ENCODE data around the gene ZNF385B.
"Not testable (repeated sequence)": the region's sequence is repeated elsewhere in the genome, so short reads cannot be mapped to it uniquely, and the experiment has no call there.

ZNF385B gene

DNA sequence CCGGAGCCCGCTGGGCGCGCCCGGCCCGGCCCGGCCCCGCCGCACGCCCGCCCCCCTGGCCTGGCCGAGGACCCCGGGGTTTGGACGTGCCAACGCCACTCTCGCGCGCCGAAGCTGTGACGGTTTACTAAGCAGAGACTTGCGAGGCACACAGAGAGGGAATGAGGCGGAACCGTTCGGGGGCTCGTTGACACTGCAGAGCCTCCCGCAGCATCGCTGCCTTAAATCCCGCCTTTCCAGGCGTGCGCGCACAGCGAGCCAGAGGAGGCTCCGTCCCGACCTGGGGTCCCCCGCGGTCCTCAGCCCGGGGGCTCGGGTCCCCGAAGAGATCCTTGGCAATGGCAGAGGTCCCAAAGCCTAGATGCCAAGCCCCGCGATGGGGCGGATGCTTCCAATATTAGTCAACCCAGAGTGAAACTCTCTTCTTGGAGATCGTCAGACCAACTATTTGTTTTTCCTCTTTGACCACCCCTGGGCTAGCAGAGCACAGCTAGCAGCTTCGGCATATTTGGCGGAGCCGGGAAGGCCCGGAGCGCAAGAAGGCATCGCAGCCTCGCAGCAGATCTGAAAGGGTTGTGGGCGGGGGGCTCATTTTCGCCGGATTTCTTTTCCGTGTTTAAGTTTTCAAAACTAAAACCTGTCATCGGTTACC, at the start of gene ZNF385B:
ZNF385B (minus strand) TSS at position 197 of the 652 bp plus-strand sequence.
- Histone ChIP-seq H3K4me3 (ENCODE audit: low read length) (no peak within 1 kb of the TSS), H3K9me3 (ENCODE audit: control insufficient read depth, low read length) (no peaks in the 10 kb centered on the region), H3K36me3 (ENCODE audit: control insufficient read depth, insufficient read depth, low read length) (no peaks in the 10 kb centered on the region), H3K27me3 (ENCODE audit: control insufficient read depth, insufficient read depth, low read length) (peaks cover 25% of the 10 kb centered on the region), H3K4me1 (ENCODE audit: control insufficient read depth, insufficient read depth, low read length) (no peaks in the 10 kb centered on the region), H3K9ac (ENCODE audit: low read length) (no peak within 1 kb of the TSS)

DNA sequence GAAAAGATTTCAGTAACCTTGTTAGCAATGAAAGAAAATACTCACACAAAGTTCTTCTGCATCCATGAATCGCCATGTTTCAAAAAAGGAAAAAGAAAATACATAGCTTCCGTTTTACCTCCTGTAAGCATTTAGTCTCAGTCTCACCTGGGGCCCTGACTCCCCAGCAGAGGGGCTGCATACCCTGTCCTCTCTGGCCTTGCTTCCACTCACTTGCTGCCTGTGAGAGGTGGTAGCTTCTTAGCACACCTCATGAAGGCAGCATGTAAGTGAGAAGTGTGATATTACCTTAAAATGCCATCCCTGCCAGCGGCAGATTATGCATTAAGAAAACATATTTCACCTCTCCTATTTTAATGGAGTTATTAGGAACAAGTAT, 49.3 kb upstream of the ZNF385B start:
- H3K9me3 ChIP-seq (ENCODE audit: control insufficient read depth, low read length) = no peaks in the 10 kb centered on the region
- H3K36me3 ChIP-seq (ENCODE audit: control insufficient read depth, insufficient read depth, low read length) = no peaks in the 10 kb centered on the region
- H3K4me1 ChIP-seq (ENCODE audit: control insufficient read depth, insufficient read depth, low read length) = no peaks in the 10 kb centered on the region
- H3K27me3 ChIP-seq (ENCODE audit: control insufficient read depth, insufficient read depth, low read length) = no peaks in the 10 kb centered on the region
- H3K9ac ChIP-seq (ENCODE audit: low read length) = no peak overlapping the region
- no peak overlapping the region for H3K4me3 ChIP-seq (ENCODE audit: low read length)

DNA sequence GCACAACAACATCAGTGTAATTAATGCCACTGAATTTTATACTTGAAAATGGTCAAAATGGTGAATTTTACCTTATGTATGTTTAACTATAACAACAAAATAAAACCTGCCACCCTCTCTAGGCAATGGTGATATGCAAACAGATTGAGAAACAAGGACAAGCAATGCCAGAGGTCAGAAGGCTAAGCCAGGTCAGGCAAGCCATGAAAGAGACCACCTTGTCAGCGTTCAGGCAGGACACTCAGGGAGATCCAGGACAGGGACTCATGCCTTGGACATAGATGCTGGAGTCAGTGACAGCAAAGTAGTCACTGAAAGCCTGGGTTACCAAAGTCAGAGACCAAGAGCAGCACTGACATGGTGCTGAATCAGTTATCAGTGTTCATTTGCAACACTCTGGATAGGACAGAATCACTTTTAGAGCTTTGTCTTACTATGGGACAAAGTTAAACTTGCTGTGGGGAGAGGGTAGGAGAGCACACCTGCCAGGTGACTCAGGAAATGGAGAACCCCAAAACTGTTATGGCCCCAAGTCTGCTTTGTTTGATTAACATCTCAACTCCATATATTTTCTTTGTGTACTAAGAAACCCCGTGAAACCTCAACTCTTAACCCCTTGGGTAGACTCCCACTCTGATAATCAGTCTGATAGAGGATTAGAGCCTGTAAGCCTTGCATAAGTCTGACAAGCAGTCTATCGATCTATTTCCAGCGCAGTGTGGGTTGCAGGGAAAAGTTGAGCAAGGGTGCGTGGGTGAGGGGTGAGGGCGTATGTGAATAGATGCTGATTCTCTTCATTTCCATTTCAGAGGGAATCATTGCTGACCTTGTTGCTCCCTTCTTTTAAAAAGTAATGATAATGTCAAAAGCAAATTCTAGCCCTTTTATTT, 48.7 kb upstream of the ZNF385B start:
- Histone ChIP-seq H3K36me3 (ENCODE audit: control insufficient read depth, insufficient read depth, low read length) (no peaks in the 10 kb centered on the region), H3K9ac (ENCODE audit: low read length) (no peak overlapping the region), H3K27me3 (ENCODE audit: control insufficient read depth, insufficient read depth, low read length) (no peaks in the 10 kb centered on the region), H3K4me1 (ENCODE audit: control insufficient read depth, insufficient read depth, low read length) (no peaks in the 10 kb centered on the region), H3K4me3 (ENCODE audit: low read length) (no peak overlapping the region), H3K9me3 (ENCODE audit: control insufficient read depth, low read length) (no peaks in the 10 kb centered on the region)

DNA sequence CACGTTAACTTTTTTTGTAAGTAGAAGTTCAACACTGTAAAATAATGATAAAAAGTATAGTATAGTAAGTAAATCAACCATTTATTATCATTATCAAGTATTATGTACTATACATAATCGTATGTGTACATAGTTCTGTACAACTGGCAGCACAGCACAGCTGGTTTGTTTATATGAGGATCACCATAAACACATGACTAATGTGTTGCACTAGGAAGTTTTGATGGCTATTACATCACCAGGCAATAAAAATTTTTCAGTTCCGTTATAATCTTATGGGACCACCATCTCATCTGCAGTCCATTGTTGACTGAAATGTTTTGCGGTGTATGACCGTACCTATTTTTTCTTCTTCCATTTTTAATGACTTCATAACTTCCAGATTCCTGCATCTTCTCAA, 39.2 kb upstream of the ZNF385B start:
- Histone ChIP-seq H3K4me1 (ENCODE audit: control insufficient read depth, insufficient read depth, low read length) (no peaks in the 10 kb centered on the region), H3K4me3 (ENCODE audit: low read length) (no peak overlapping the region), H3K9me3 (ENCODE audit: control insufficient read depth, low read length) (no peaks in the 10 kb centered on the region), H3K36me3 (ENCODE audit: control insufficient read depth, insufficient read depth, low read length) (no peaks in the 10 kb centered on the region), H3K9ac (ENCODE audit: low read length) (no peak overlapping the region), H3K27me3 (ENCODE audit: control insufficient read depth, insufficient read depth, low read length) (no peaks in the 10 kb centered on the region)

DNA sequence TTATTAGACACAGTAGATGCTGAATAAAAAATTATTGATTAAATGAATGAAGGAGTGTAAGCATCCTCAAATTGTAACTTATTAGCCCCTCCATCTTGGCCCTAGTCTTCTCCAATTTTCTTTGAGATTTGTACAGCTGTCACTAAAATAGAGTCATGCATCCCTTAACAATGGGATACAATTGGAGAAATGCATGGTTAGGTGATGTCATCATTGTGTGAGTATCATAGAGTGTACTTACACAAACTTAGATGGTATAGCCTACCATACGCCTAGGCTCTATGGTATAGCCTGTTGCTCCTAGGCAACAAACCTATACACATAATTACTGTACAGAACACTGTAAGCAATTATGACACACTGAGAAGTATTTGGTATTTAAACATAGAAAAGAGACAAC, 38.3 kb upstream of the ZNF385B start:
- no peaks in the 10 kb centered on the region for H3K4me1 ChIP-seq (ENCODE audit: control insufficient read depth, insufficient read depth, low read length)

DNA sequence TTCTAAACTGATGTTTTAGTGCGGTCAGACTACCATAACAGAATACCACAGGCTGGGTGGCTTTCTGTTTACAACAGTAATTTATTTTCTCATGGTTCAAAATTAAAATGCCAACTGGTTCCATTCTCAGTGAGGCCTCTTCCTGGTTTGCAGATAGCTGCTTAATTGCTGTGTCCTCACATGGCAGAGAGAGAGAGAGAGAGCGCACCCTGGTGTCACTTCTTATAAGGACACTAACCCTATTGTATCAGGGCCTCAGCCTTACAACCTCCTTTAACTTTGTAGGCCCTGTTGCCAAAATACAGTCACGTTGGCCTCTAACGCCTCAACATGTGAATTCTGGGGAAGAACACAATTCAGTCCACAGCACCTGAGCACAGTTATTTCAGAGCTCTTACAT, 37.5 kb upstream of the ZNF385B start:
- H3K4me1 ChIP-seq (ENCODE audit: control insufficient read depth, insufficient read depth, low read length) = no peaks in the 10 kb centered on the region
- H3K9ac ChIP-seq (ENCODE audit: low read length) = no peak overlapping the region
- no peak overlapping the region for H3K4me3 ChIP-seq (ENCODE audit: low read length)
- H3K36me3 ChIP-seq (ENCODE audit: control insufficient read depth, insufficient read depth, low read length) = no peaks in the 10 kb centered on the region
- no peaks in the 10 kb centered on the region for H3K27me3 ChIP-seq (ENCODE audit: control insufficient read depth, insufficient read depth, low read length)
- no peaks in the 10 kb centered on the region for H3K9me3 ChIP-seq (ENCODE audit: control insufficient read depth, low read length)

More for the DNA sequence above, 38.3 kb upstream of the ZNF385B start:
- Histone ChIP-seq H3K9ac (ENCODE audit: low read length) (no peak overlapping the region), H3K36me3 (ENCODE audit: control insufficient read depth, insufficient read depth, low read length) (no peaks in the 10 kb centered on the region), H3K4me3 (ENCODE audit: low read length) (no peak overlapping the region), H3K9me3 (ENCODE audit: control insufficient read depth, low read length) (no peaks in the 10 kb centered on the region), H3K27me3 (ENCODE audit: control insufficient read depth, insufficient read depth, low read length) (no peaks in the 10 kb centered on the region)

DNA sequence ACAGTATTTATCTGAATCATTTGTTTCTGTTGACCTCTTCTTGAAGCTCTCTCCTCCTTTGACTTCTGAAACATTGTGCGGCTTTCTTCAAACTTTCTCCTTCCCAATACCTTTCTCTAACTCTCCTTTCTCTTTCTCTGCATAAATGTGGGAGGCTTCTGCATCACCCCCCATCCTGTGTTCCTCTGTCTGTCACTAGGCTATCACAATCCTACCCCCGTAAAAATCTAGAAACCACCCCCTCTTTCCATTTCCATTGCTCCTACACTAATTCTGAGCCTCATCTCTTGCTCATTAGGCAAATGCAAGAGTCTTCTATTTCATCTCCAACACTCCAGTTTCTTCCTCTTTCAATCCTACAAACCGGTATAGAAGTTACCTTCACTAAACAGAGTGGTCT, 32.2 kb upstream of the ZNF385B start:
- no peak overlapping the region for H3K4me3 ChIP-seq (ENCODE audit: low read length)
- no peaks in the 10 kb centered on the region for H3K36me3 ChIP-seq (ENCODE audit: control insufficient read depth, insufficient read depth, low read length)
- no peaks in the 10 kb centered on the region for H3K9me3 ChIP-seq (ENCODE audit: control insufficient read depth, low read length)
- H3K27me3 ChIP-seq (ENCODE audit: control insufficient read depth, insufficient read depth, low read length) = no peaks in the 10 kb centered on the region
- H3K4me1 ChIP-seq (ENCODE audit: control insufficient read depth, insufficient read depth, low read length) = no peaks in the 10 kb centered on the region
- H3K9ac ChIP-seq (ENCODE audit: low read length) = no peak overlapping the region

DNA sequence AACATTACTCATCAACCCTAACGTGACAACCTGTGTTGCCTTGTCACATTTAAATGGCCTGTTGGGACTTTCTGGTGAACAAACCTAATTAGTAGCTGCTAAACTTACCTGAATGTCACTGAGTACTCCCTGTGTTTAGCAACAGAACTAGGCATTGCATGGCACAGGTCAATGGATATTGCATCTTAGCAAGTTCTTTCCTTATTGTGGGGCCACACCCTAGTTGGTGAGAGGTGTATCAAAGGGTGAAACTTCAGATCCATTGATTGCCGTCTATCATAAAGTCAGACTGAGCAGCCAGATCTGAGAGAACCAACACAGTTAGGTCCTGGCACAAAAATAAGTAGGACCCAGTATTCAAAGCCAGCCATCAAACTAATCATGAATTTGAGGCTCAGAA, 29.8 kb upstream of the ZNF385B start:
- Histone ChIP-seq H3K36me3 (ENCODE audit: control insufficient read depth, insufficient read depth, low read length) (no peaks in the 10 kb centered on the region), H3K27me3 (ENCODE audit: control insufficient read depth, insufficient read depth, low read length) (no peaks in the 10 kb centered on the region), H3K9me3 (ENCODE audit: control insufficient read depth, low read length) (no peaks in the 10 kb centered on the region), H3K9ac (ENCODE audit: low read length) (no peak overlapping the region), H3K4me3 (ENCODE audit: low read length) (no peak overlapping the region), H3K4me1 (ENCODE audit: control insufficient read depth, insufficient read depth, low read length) (no peaks in the 10 kb centered on the region)

DNA sequence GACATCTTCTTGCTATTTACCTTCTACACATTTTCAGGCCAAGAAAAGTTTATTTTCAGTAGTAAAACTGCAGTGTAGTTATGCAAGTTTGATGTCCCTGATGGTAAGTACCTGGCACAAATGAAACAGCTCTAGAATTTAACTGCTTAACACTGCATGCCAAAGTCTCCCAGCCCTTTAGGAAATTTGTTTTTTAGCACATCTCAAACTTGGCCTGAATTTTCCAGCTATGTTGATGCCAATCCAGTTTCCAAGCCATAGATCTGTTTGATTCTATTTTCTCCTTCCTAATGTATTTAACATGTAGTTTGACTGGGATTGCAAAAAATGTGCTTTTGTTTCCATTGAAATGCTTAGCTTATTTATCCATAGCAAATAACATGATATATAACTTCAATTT, 29.3 kb upstream of the ZNF385B start:
- no peak overlapping the region for H3K4me3 ChIP-seq (ENCODE audit: low read length)
- no peaks in the 10 kb centered on the region for H3K4me1 ChIP-seq (ENCODE audit: control insufficient read depth, insufficient read depth, low read length)
- no peaks in the 10 kb centered on the region for H3K36me3 ChIP-seq (ENCODE audit: control insufficient read depth, insufficient read depth, low read length)
- no peaks in the 10 kb centered on the region for H3K9me3 ChIP-seq (ENCODE audit: control insufficient read depth, low read length)
- H3K27me3 ChIP-seq (ENCODE audit: control insufficient read depth, insufficient read depth, low read length) = no peaks in the 10 kb centered on the region
- no peak overlapping the region for H3K9ac ChIP-seq (ENCODE audit: low read length)

DNA sequence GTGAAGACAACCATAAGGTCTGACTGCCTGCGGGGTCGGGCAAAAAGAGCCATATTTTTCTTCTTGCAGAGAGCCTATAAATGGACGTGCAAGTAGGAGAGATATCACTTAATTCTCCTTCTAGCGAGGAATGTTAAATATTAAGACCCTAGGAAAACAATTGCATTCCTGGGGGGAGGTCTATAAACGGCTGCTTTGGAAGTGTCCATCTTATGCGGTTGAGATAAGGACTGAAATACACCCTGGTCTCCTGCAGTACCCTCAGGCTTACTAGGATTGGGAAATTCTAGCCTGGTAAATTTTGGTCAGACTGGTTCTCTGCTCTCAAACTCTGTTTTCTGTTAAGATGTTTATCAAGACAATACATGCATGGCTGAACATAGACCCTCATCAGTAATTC, 27.2 kb upstream of the ZNF385B start:
- not testable (repeated sequence) for H3K9ac ChIP-seq (ENCODE audit: low read length); H3K9me3 ChIP-seq (ENCODE audit: control insufficient read depth, low read length); H3K4me1 ChIP-seq (ENCODE audit: control insufficient read depth, insufficient read depth, low read length); H3K36me3 ChIP-seq (ENCODE audit: control insufficient read depth, insufficient read depth, low read length); H3K27me3 ChIP-seq (ENCODE audit: control insufficient read depth, insufficient read depth, low read length); H3K4me3 ChIP-seq (ENCODE audit: low read length)

DNA sequence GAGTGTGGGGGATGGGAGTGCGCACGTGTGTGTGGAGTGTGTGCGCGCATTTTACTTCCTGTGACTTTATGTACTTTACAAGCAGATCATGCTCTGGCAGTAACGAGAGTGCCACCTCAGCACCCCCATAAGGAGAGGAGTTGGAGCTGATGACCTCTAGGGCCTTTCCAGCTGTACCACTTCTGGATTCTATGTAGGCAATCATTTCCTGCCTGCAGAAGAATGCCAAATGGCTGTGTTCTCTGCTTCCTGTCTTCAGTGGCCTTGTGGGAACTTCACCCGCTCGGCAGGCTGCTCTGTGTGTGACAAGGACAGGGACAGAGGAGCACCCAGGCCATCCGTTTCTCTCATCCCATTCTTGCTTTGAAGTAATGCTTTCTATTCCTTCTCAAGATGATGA, 22.8 kb upstream of the ZNF385B start:
- H3K9me3 ChIP-seq (ENCODE audit: control insufficient read depth, low read length) = no peaks in the 10 kb centered on the region

DNA sequence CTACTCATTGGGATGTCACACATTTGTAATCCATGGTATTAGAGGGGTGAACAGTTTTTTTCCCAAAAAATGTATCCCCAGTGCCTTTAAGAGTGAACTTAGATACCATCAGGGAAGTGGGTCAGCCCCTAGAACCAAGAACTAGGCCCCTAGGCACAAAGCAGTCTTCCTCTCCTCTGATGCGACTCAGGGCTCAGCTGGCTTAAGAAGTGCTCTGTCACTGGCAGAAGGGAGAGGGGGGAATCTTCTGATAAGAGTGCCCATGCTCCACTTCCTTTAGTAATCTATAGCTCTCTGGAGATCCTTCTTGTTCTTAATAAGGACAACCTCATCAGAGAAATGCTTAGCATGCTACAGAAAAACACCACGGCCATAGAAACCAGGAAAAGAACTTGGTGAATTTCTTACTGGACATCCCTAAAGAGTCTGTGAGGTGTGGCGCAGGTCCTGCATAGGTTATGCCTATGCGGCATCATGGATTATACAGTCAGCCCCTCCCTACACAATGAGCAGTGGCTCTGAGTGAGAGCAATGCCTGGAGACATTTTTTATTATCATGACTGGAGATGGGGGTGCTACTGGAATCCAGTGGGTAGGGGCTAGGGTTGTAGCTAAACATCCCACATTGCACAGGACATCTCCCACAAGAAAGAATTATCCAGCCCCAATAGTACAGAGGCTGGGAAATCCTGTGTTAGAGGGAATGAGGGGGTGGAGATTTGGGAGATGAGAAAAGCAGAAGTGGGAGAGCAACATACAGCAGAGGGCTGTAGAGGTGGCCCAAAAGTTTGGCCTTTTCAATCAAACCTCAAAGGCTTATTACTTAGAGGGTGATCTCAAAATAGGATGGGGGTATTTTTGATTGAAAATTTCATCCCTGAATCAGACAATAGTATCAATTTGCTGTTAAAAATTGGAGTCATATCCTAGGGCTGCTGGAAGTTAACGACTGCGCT, 21.7 kb upstream of the ZNF385B start:
- Histone ChIP-seq H3K4me1 (ENCODE audit: control insufficient read depth, insufficient read depth, low read length) (no peaks in the 10 kb centered on the region), H3K36me3 (ENCODE audit: control insufficient read depth, insufficient read depth, low read length) (no peaks in the 10 kb centered on the region), H3K9me3 (ENCODE audit: control insufficient read depth, low read length) (no peaks in the 10 kb centered on the region), H3K27me3 (ENCODE audit: control insufficient read depth, insufficient read depth, low read length) (no peaks in the 10 kb centered on the region), H3K4me3 (ENCODE audit: low read length) (no peak overlapping the region), H3K9ac (ENCODE audit: low read length) (no peak overlapping the region)

More for the DNA sequence above, 22.8 kb upstream of the ZNF385B start:
- H3K4me3 ChIP-seq (ENCODE audit: low read length) = no peak overlapping the region
- no peaks in the 10 kb centered on the region for H3K4me1 ChIP-seq (ENCODE audit: control insufficient read depth, insufficient read depth, low read length)
- H3K9ac ChIP-seq (ENCODE audit: low read length) = no peak overlapping the region
- H3K27me3 ChIP-seq (ENCODE audit: control insufficient read depth, insufficient read depth, low read length) = no peaks in the 10 kb centered on the region
- H3K36me3 ChIP-seq (ENCODE audit: control insufficient read depth, insufficient read depth, low read length) = no peaks in the 10 kb centered on the region

Data from mucosa of stomach (tissue), 1 donor.